IPS-NIHi11 (cell line): Measurements from ENCODE around the gene IL1R1.
A peak's percentile ranks its signal among the peaks of the same experiment; 100 is the strongest.
"Not testable (repeated sequence)": the region's sequence is repeated elsewhere in the genome, so short reads cannot be mapped to it uniquely, and the experiment has no call there.

ENCODE experiments used
- DNase-seq: peaks from one replicate; pipeline ENCODE4 v3.0.0; 2012; ENCODE audit warnings: mixed read lengths, low spot score

Gene IL1R1

DNA sequence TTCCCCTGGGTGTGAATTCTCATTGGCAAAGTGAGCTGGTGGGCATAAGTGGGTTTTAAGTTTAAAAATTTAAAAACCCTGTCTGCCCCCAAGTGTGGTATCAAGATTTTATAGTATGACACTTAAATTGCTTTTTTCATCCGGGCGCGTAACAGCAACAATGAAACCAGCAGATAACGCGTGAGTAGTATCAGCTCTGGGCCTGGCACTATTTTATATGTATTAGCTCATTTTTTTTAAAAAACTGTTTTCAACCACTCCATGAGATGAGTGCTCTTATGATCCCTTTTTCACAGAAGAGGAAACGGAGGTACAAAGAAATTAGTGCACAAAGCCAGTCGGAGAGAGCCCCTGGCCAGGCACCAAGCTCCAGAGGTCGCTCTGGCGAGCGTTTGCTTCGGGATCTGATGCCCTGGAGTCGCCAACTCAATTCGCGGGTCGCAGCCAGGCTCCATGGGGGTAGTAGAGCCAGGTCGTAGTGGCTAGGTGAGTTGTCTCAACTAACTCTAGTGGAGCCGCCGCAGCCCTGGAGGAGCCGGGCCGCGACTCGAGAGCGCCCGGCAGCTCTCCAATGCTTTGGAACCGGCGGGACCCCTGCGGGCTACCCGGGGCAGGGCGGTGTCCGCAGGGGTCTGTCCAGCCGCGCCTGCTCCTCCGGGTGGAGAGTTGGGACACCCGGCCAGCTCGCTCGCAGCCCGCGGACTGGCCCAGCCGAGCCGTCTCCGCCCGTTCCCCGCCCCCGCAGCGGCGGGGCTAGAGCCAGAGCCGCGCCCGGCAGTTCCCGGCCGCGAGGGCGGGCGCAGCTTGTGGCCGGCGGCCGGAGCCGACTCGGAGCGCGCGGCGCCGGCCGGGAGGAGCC is at the start of gene IL1R1:
TSS of gene IL1R1 (plus strand) at position 777 of the 859 bp plus-strand sequence. CDS start 14,979 bp downstream, outside the sequence.
- peak; percentile 92 for DNase-seq

DNA sequence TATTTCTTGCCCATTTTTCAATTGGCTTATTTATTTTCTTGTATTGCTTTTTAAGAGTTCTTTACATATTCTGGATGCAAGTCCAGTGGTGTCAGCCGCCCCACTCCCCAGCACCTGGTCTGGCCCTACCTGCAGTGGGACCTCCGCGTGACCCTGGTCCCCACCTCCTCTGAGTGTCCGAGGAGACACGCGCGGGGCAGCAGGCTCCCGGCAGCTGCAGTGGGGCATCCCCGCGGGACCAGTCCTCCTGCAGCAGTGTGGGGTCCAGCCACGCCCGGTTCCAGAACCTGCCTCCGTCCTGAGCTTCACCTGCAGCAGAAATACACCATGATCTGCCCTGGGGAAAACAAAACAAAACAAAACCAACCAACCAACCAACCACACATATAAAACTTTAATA is 48.9 kb upstream of the IL1R1 start:
- DNase-seq = no peak

DNA sequence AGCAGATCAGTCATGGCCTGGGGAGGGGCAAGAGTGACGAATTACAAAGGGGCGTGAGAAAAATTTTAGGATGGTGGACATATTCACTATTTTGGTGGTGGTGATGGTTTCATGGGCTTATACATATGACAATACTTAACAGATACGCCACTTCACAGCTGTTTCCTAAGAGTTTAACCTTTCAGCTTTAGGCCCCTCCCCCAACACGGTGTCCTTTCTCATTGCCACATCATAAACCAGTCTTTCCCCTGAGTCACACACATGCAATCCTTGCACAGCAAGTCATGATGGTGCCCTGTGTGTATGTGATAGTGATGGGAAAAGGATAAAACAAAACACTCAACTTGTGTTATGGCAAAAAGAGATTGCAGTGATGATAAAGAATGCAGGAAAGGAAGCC is 47.6 kb upstream of the IL1R1 start:
- DNase-seq = no peak

DNA sequence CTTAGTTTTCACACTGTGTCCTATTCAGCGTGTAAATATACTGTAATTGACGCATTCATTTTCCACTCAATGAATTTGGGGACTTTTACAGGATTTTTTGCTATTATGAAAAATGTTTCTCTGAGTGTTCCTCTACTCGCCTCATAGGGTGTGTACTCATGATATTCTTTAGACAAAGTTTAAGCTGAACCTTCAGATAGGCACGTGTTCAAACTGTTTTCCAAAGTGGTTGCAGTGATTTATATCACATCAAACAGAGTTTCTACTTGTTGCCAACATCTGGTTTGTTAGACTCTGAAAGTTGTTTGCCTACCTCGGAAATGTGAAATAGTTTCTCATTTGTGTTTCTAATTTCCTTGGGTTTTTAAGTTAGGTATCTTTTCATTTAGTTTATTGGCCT is 46.4 kb upstream of the IL1R1 start:
- DNase-seq = no peak

GRCh38 chr2:102098756-102099155 is 43.8 kb upstream of the IL1R1 start:
- DNase-seq = no peak

DNA sequence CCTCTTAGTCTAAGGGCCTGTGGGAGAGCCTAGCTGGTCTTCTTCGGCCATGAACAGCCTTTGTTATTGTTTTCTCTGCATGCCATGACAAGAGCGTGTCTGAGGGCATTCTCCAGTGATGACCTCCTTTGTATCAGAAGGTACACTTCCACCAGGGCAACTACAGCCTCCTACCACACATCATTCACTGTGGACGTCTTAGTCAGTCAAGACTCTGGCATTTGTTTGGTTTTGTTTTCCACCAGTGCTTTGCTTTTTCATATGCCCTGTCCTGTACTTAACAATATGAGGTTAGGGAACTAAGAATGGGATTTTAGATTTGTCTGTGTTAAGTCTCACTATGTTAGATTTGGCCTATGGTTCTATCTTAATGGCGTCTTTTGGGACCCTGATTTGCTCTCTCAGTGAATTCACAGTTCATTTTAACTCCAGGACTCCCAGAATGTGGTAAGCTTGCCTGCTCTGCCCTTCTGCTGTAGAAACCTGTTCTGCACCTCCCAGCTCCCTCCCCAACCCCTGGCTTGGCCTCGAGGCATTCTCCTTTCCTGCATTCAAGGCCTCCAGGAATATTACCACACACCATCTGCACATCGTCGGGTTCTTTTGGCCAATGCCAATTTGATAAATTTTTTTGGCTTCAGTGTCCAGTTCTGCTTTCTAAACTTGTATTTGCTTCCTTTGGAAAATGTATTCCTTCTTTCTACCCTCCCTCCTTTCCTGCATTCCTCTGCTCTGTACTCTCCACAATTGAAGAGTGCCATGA is 42.8 kb upstream of the IL1R1 start:
- no peak for DNase-seq

GRCh38 chr2:102100371-102101096 is 42.0 kb upstream of the IL1R1 start:
- no peak for DNase-seq

- no peak for DNase-seq
Measured at GRCh38 chr2:102101097-102101848, 41.3 kb upstream of the IL1R1 start.

GRCh38 chr2:102101849-102102635 is 40.5 kb upstream of the IL1R1 start:
- DNase-seq = no peak

GRCh38 chr2:102102636-102102948 is 40.0 kb upstream of the IL1R1 start:
- not testable (repeated sequence) for DNase-seq

DNA sequence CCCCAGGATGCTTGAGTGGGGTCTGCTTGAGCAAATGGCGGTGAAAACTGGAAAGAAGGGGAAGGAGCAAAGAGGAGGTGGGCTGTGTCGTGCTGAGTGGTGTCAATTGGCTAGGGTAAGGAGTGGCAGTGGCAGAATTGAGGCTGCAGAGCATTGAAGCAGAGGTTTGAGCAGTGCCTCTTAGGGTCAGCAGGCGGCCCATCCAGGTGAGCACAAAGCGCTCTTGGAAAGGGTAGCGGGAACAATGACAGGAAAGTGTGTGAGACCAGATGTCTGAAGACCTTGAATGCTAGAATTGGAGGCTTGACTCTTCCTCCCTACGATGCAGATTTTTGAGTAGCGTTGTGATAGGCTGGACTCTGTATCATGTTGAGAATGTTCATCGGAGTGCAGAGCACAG is 39.3 kb upstream of the IL1R1 start:
- DNase-seq = no peak

DNA sequence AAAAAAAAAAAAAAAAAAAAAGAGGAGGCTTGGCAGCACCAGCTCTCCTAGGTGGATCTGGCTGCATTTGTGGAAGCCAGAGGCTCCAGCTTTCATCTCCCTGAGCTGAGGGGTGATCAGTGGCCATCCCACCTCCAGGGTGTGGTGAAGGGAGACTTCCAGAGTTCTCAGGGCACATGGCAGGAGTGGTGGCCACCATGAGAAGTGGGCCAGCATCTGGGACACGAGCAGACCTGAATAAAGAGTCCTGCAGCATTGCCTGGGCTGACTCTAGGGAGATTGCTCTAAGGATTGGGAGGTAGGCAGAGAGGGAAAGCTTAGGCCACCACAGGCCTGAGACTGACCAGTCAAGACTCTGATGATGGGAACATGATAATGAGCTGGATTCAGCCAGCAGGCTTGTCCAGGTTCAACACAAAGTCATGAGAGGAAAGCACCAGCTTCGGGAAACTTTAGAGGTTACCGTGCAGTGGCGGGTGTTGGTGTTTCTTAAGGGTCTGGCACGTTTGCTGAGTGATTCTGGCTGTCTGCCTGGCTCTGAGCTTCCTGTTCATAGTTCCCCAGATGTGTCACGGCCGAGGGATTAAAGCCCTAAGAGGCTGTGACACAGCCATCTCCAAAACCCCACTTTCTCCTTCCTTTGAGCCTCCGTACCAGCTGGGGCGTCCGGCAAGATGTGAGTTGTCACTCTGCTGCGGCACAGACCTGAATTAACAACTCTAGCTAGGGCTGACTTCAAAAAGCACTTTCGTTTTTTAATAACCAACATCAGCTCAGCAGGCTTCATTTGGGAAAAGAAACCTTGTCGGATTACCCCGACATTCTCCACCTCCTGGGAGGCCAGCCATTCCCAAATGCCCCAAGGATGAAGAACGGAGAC is 38.3 kb upstream of the IL1R1 start:
- DNase-seq = no peak

DNA sequence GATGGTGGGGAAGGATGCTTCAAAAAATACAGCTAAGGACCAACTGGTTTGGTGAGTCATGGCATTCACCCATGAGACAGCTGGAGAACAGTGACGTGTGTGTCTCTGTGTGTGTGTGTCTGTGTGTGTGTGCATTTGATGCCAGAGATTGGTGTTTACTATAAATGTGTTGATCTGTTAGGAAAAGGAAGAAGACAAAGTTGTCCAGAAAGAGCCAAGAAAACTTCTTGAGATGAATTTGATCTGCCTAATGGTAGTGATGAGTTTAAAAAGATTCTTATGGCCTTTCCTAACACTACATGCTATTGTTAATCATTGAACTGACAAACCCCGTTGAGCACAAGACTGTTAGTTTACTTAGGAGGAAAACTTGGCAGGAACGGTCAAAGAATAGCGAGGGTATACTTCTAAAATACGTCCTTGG is 36.4 kb upstream of the IL1R1 start:
- DNase-seq = no peak

- not testable (repeated sequence) for DNase-seq
Measured at GRCh38 chr2:102106813-102107740, 35.5 kb upstream of the IL1R1 start.

GRCh38 chr2:102107741-102108070 is 34.8 kb upstream of the IL1R1 start:
- DNase-seq = no peak

- no peak for DNase-seq
Measured at GRCh38 chr2:102109016-102109415, 33.5 kb upstream of the IL1R1 start.

DNA sequence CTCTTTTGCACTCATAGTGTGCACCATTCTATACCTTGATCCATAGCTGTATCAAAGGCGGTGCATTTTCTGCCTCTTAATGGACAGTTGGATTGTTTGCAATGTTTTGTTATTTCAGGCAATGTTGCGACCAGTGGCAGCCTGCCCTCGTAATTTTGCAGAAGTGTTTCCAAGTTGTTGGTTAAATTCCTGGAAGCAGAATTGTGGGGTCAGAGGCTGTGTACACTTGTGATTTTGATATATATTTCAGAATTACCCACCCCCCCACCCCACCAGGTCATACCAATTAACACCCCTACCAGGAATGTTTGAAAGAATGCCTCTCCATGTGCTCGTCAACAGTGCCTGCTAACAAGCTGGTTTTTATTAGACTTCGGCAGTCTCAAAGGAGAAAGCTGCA is 32.4 kb upstream of the IL1R1 start:
- DNase-seq = no peak

- DNase-seq = no peak
Measured at GRCh38 chr2:102110596-102111334, 31.8 kb upstream of the IL1R1 start.
